Suprapubic skin (tissue), 4 donors: ENCODE data around the gene EYS.

Experiments
- POLR2A ChIP-seq, 2 donors: fragments of 450-650 bp; IDR thresholded peaks; one replicate each; pipeline ENCODE4 v1.6.1; 2017; ENCODE audit warnings: antibody characterized with exemption in 2 of 2, mild to moderate bottlenecking in 2 of 2, moderate library complexity in 2 of 2
- POLR2AphosphoS5 ChIP-seq, 3 donors: sonication (generic); formaldehyde crosslinking; IDR thresholded peaks; one replicate each; pipeline ENCODE4 v1.6.1; 2017; ENCODE audit warnings: antibody characterized with exemption in 3 of 3
- TF ChIP-seq, protein P1 (sequence below), 2 donors: fragments of 200-600 bp in 1 of 2; fragments of 450-650 bp in 1 of 2; sonication (generic) in 1 of 2; IDR thresholded peaks; one replicate each; pipeline ENCODE4 v1.5.1; 2016 to 2019; ENCODE audit warnings: antibody characterized with exemption in 2 of 2, mild to moderate bottlenecking in 1 of 2, moderate library complexity in 1 of 2

DNA sequence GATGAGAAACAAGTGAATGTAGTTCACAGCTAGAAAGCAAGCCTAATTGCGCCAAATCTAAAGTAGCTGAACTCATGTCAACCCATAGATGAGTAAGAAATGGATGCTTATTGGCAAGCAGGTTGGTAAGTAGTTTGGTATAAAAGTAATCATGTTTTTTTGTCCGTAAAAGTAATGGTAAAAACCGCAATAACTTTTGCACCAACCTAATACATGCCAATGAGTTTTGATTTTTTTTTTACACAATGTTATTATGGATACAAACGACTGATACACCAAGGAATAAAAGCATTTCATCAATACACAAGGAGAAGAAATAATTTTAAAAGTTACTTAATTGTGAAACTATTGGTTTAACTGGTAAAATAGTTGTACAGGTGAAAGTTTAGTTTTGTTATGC lies 977.5 kb downstream of the EYS start:
- TF ChIP-seq, protein P1, sequence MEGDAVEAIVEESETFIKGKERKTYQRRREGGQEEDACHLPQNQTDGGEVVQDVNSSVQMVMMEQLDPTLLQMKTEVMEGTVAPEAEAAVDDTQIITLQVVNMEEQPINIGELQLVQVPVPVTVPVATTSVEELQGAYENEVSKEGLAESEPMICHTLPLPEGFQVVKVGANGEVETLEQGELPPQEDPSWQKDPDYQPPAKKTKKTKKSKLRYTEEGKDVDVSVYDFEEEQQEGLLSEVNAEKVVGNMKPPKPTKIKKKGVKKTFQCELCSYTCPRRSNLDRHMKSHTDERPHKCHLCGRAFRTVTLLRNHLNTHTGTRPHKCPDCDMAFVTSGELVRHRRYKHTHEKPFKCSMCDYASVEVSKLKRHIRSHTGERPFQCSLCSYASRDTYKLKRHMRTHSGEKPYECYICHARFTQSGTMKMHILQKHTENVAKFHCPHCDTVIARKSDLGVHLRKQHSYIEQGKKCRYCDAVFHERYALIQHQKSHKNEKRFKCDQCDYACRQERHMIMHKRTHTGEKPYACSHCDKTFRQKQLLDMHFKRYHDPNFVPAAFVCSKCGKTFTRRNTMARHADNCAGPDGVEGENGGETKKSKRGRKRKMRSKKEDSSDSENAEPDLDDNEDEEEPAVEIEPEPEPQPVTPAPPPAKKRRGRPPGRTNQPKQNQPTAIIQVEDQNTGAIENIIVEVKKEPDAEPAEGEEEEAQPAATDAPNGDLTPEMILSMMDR (IDR thresholded peaks at IDR 0.05), result no peak
- no peak for TF ChIP-seq POLR2A (IDR thresholded peaks at IDR 0.05)
- TF ChIP-seq POLR2AphosphoS5 (IDR thresholded peaks at IDR 0.05), result no peak
